Panc1 (cell line): Measurements from ENCODE around the gene YOD1. TPM values are rescaled to one million over a fixed set of nuclear protein-coding genes. Genes with fewer than 3 reads are reported as not detected.

ENCODE experiments used
- ATAC-seq: fragments of 200-7000 bp; cut with Tn5 transposase; 2 replicates; pipeline ENCODE4 v1.9.1; 2020; ENCODE audit warnings: mild to moderate bottlenecking, moderate library complexity
- BruUV-seq: library from RNA; stranded (reverse); fragments of 400-500 nt; replicated peaks from 2 replicates; lab custom pipeline; 2021; lab: Mats Ljungman, UMichigan
- CTCF ChIA-PET: fragments of 300-600 bp; sonication (Branson Sonifier 250); formaldehyde crosslinking; loops from one replicate; lab custom pipeline; 2022; ENCODE audit warnings: antibody characterized with exemption; lab: Charles Lee
- POLR2A ChIA-PET: fragments of 300-600 bp; sonication (Branson Sonifier 250); formaldehyde crosslinking; loops from one replicate; lab custom pipeline; 2022; ENCODE audit warnings: antibody characterized with exemption; lab: Charles Lee
- DNase-seq: peaks from one replicate; pipeline ENCODE4 v3.0.0-alpha.2; 2010; ENCODE audit warnings: low read depth, low spot score
- H3K27ac ChIP-seq: 2 replicates; pipeline ENCODE4 v1.5.1; 2011; ENCODE audit warnings: mild to moderate bottlenecking, low read length, inconsistent platforms
- H3K27me3 ChIP-seq: fragments of 200-500 bp; sonication (Bioruptor generic); 2 replicates; pipeline ENCODE4 v1.6.0; 2014; ENCODE audit warnings: low read length, inconsistent platforms; ENCODE audit not compliant: control insufficient read depth, insufficient read depth
- H3K36me3 ChIP-seq: fragments of 200-500 bp; sonication (Bioruptor generic); 2 replicates; pipeline ENCODE4 v1.5.1; 2014; ENCODE audit warnings: inconsistent platforms, mild to moderate bottlenecking, low read length, moderate library complexity; ENCODE audit not compliant: control insufficient read depth, insufficient read depth
- H3K4me1 ChIP-seq: 2 replicates; pipeline ENCODE4 v1.5.1; 2011; ENCODE audit warnings: inconsistent platforms, mild to moderate bottlenecking, low read length, moderate library complexity; ENCODE audit not compliant: control insufficient read depth, insufficient read depth
- H3K4me3 ChIP-seq, 2 experiments: 2 replicates each; pipeline ENCODE4 v1.5.1; 2011 to 2012; ENCODE audit warnings: low read depth in 2 of 2, low read length in 2 of 2, mild to moderate bottlenecking in 2 of 2, inconsistent platforms in 1 of 2, moderate library complexity in 1 of 2
- H3K9me3 ChIP-seq: fragments of 200-500 bp; sonication (Bioruptor generic); 2 replicates; pipeline ENCODE4 v1.5.1; 2014; ENCODE audit warnings: low read depth, mild to moderate bottlenecking, inconsistent platforms, low read length, moderate library complexity; ENCODE audit not compliant: control insufficient read depth, insufficient read depth
- POLR2AphosphoS5 ChIP-seq: IDR thresholded peaks from 2 replicates; pipeline ENCODE4 v1.6.1; 2012; ENCODE audit warnings: mild to moderate bottlenecking, low read depth, low read length, moderate library complexity
- SIN3A ChIP-seq: IDR thresholded peaks from 2 replicates; pipeline ENCODE4 v1.6.1; 2012; ENCODE audit warnings: low read depth, mild to moderate bottlenecking, low read length, moderate library complexity, borderline replicate concordance; ENCODE audit not compliant: insufficient read depth
- TCF7L2 ChIP-seq: IDR thresholded peaks from 2 replicates; pipeline ENCODE4 v1.6.1; 2011; ENCODE audit warnings: mild to moderate bottlenecking, low read depth, low read length, inconsistent platforms
- in situ Hi-C: cut with HindIII; loops from 2 replicates; pipeline ENCODE4 v1.10.0; 2016; ENCODE audit warnings: low sequenced_read_pairs, low pct_unique_long_range_greater_than_20kb
- intact Hi-C: fragments of 100-400 bp; cut with micrococcal nuclease; formaldehyde crosslinking; loops from one replicate; pipeline ENCODE4 v1.10.0; 2022; ENCODE audit not compliant: unreplicated experiment
- total RNA-seq: library from RNA; stranded (reverse); gene quantifications from one replicate; pipeline ENCODE4 v1.2.1, GENCODE V29; 2021; ENCODE audit not compliant: unreplicated experiment
- TF ChIP-seq, protein P1 (sequence below), 2 experiments: IDR thresholded peaks; 2 replicates each; pipeline ENCODE4 v1.6.1; 2011 to 2012; ENCODE audit warnings: low read depth in 2 of 2, control low read depth in 1 of 2, low read length in 1 of 2, mild to moderate bottlenecking in 1 of 2, moderate library complexity in 1 of 2; ENCODE audit not compliant: insufficient read depth in 1 of 2
- TF ChIP-seq, protein P2 (sequence below): fragments of 450-650 bp; IDR thresholded peaks from 2 replicates; pipeline ENCODE4 v1.5.1; 2017; ENCODE audit warnings: mild to moderate bottlenecking

Gene YOD1
- total RNA-seq, 1 experiment from 2014 or later, result 7.1 TPM

DNA sequence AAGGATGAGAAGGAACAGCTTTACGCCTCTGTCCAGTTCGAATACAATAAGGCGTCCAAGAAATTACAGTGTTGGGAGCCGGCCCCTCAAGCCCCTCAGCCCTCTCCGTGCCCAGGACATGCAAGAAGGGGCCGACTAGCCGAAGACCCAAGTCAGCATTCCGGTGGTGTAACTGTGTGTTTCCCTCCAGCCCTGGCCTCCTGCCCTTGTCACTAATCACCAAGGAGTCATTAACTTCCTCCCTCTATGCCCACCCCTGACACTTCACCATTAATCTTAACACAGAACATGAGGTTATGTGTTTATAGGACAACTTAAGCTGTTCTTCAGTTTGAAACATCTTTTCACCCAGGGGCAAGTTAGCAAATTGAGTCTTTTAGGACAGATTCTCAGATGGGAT, 21.2 kb upstream of the YOD1 start:
- Histone ChIP-seq H3K9me3 (no peaks in the 10 kb centered on the region), H3K27ac (no peak overlapping the region), H3K4me3 (no peak overlapping the region), H3K4me1 (no peaks in the 10 kb centered on the region), H3K36me3 (no peaks in the 10 kb centered on the region; the same call in none of the 2 replicates), H3K27me3 (no peaks in the 10 kb centered on the region)
- ChIA-PET POLR2A (no interaction called here), CTCF (interaction anchor here (0.5 kb wide), 1 partner anchor 343 kb away, joined by 7 read pairs; no protein-coding TSS in a partner anchor)
- no TSS peak for BruUV-seq
- DNase-seq, result no peak
- intact Hi-C loops, result no loop called here
- no peak for TF ChIP-seq POLR2AphosphoS5
- no peak for TF ChIP-seq TCF7L2
- no peak for TF ChIP-seq SIN3A
- TF ChIP-seq, protein P1, sequence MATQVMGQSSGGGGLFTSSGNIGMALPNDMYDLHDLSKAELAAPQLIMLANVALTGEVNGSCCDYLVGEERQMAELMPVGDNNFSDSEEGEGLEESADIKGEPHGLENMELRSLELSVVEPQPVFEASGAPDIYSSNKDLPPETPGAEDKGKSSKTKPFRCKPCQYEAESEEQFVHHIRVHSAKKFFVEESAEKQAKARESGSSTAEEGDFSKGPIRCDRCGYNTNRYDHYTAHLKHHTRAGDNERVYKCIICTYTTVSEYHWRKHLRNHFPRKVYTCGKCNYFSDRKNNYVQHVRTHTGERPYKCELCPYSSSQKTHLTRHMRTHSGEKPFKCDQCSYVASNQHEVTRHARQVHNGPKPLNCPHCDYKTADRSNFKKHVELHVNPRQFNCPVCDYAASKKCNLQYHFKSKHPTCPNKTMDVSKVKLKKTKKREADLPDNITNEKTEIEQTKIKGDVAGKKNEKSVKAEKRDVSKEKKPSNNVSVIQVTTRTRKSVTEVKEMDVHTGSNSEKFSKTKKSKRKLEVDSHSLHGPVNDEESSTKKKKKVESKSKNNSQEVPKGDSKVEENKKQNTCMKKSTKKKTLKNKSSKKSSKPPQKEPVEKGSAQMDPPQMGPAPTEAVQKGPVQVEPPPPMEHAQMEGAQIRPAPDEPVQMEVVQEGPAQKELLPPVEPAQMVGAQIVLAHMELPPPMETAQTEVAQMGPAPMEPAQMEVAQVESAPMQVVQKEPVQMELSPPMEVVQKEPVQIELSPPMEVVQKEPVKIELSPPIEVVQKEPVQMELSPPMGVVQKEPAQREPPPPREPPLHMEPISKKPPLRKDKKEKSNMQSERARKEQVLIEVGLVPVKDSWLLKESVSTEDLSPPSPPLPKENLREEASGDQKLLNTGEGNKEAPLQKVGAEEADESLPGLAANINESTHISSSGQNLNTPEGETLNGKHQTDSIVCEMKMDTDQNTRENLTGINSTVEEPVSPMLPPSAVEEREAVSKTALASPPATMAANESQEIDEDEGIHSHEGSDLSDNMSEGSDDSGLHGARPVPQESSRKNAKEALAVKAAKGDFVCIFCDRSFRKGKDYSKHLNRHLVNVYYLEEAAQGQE (IDR thresholded peaks at IDR 0.05; ENCODE audit: insufficient read depth in 1 of 2, low read depth in 2 of 2, low read length in 1 of 2), result no peak
- TF ChIP-seq, protein P2, sequence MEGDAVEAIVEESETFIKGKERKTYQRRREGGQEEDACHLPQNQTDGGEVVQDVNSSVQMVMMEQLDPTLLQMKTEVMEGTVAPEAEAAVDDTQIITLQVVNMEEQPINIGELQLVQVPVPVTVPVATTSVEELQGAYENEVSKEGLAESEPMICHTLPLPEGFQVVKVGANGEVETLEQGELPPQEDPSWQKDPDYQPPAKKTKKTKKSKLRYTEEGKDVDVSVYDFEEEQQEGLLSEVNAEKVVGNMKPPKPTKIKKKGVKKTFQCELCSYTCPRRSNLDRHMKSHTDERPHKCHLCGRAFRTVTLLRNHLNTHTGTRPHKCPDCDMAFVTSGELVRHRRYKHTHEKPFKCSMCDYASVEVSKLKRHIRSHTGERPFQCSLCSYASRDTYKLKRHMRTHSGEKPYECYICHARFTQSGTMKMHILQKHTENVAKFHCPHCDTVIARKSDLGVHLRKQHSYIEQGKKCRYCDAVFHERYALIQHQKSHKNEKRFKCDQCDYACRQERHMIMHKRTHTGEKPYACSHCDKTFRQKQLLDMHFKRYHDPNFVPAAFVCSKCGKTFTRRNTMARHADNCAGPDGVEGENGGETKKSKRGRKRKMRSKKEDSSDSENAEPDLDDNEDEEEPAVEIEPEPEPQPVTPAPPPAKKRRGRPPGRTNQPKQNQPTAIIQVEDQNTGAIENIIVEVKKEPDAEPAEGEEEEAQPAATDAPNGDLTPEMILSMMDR, result no peak
- no peak for ATAC-seq
- in situ Hi-C loops, result no loop called here

DNA sequence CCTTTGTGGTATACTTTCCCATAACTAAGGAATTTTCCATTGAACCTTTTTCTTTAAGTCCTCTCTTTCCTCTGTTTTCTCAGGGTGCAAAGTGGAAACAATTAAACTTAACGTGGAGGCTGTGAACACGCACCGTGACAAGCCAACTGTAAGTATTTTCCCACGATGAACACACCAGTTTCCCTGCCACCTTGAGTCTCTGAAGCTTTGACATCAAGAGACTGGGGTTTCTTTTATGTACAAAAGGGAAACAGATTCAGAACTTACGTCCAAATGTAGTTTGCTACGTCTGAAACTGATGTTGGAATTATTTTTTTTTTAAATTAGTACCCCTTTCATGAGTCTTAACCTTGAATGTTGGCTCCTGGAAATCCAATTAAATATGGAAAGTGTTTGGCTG, 20.4 kb upstream of the YOD1 start:
- BruUV-seq, result no TSS peak

More for the DNA sequence above, 20.4 kb upstream of the YOD1 start:
- no peak overlapping the region for H3K27ac ChIP-seq
- H3K4me1 ChIP-seq, result no peaks in the 10 kb centered on the region
- no peaks in the 10 kb centered on the region; the same call in none of the 2 replicates for H3K36me3 ChIP-seq
- CTCF ChIA-PET, result no interaction called here
- no peak for ATAC-seq
- in situ Hi-C loops (no loop called here), intact Hi-C loops (no loop called here)
- H3K27me3 ChIP-seq, result no peaks in the 10 kb centered on the region
- DNase-seq, result no peak
- no peaks in the 10 kb centered on the region for H3K9me3 ChIP-seq
- POLR2A ChIA-PET, result no interaction called here
- no peak overlapping the region for H3K4me3 ChIP-seq
- TF ChIP-seq SIN3A, result no peak
- TF ChIP-seq POLR2AphosphoS5, result no peak
- TF ChIP-seq, protein P2, result no peak
- no peak for TF ChIP-seq TCF7L2
- TF ChIP-seq, protein P1 (IDR thresholded peaks at IDR 0.05; ENCODE audit: insufficient read depth in 1 of 2, low read depth in 2 of 2, low read length in 1 of 2), result no peak
